Colon (tissue), 2 donors: ENCODE data around the gene NFX1.
"Not testable (repeated sequence)": the region's sequence is repeated elsewhere in the genome, so short reads cannot be mapped to it uniquely, and the experiment has no call there.

ENCODE experiments used
- FAIRE-seq: peaks from 2 replicates; lab custom pipeline; 2012; peaks lifted over from hg19 to GRCh38; lab: Jason Lieb, UNC
- donor health status: control.
- donor health status: control.

NFX1 gene

DNA sequence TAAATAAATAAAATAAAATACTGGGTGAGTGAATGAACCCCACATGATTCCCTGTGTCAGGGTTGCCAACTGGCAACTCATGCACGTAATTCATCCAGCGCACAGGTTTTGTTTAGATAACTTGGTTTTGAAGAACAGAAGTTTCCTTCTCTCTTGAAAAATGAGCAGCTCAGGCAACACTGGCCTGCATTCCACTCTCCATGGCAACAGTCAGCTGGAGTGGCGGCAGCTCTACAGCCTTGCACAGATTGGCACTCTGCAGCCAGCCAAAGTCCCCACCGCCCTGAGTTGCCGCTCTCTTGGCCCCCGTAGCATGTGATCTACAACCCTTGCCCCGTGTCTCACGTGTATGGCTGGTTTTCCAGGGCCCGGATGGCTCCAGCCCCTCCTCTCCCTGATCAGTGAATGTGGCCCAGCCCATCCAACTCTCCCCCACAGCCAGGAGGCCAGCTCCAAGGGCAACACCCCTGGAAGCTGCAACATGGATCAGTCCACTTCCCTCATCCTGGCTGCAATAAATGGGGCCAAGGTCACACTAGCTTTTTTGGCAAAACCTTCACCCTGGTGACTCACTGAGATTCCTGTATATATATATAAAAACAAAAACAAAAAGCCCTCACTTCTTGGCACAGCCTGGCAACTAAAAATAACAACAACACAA lies 100.9 kb downstream of the NFX1 start:
- FAIRE-seq, result not testable (repeated sequence)

DNA sequence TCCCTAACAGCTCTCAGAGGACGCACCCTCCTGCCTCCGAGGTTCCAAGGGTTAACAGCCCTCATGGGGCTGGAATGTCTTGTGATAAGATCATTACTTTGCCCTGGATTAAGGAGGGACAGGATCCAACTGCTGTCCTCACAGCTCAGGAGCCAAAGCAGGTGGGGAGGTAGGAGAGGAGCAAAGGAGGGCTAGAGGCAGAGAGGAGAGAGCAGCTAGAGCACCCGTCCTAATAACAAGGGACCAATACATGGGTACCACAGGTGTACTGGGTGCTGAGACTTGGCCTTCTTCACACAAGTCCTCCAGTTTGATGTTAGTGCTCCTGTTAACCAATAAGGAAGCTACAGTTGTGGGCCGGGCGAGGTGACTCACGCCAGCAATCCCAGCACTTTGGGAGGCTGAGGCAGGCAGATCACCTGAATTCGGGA lies 102.3 kb downstream of the NFX1 start:
- not testable (repeated sequence) for FAIRE-seq

DNA sequence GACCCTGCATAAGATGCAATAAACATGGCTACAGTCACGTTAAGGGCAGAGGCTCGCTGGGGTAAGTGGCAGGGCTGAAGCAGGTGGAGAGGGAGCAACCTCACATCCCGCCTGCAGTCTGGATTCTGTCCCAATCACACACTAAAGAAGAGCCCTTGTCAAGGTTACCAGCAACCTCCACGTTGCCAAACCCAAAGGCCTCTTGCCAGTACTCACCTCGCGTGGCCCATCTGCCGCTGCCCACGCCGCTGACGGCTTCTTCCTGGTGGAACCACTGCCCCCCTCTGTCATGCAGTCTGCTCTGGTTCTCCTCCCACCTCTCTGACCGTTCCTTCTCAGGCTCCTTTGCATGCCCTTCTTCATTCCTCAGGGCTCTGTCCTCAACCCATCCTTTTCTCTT lies 103.3 kb downstream of the NFX1 start:
- FAIRE-seq, result no peak

DNA sequence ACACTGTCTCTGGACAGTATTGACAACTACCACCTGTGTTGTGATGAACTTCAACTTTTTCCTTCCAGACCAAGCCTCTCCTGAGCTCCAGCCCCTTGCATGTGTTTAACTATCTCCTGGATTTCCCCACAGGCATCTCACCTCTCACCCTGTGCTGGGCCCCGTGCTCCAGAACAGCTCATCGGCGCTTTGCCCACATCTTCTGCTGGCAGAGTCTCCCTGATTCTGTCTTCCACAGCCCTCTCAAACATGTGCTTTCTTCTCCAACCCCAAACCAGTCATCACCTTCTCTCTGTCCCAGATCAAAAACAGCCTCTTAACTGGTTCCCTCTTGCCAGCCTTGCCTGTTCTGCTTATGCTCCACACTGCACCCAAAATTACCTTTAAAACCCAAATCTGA lies 103.7 kb downstream of the NFX1 start:
- not testable (repeated sequence) for FAIRE-seq

DNA sequence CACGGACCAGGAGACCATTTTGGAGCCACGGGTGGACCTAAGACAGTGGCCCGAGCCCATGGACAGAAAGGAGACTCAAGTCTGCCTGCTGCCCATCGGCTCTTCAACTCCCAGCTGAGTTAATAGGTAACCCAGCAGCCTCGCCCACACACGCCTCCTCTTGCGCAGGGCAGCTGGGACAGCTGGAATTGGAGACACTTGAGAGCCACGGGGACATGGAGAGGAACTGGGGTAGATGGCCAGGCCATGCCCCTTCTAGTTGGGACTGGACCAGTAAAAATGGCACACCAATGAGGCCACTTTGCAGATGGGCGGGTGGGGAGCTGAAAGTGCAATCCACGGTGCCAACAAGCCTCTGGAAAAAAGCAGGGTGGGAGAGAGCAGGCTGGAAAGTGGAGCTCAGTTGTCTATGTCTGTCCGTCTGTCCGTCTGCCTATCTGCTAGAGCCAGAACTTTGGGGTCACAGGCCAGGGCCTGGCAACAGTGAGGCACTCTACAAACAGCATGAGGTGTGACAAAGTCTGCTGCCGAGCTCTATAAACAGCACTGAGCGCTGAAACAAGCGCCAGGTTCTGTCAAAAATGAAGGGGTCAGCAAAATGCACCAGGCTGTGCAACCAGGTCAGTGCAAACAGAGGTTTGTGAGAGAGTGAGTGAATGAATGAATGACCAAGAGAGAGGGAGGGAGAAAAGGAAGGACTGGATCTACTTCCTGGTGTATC lies 105.0 kb downstream of the NFX1 start:
- not testable (repeated sequence) for FAIRE-seq

DNA sequence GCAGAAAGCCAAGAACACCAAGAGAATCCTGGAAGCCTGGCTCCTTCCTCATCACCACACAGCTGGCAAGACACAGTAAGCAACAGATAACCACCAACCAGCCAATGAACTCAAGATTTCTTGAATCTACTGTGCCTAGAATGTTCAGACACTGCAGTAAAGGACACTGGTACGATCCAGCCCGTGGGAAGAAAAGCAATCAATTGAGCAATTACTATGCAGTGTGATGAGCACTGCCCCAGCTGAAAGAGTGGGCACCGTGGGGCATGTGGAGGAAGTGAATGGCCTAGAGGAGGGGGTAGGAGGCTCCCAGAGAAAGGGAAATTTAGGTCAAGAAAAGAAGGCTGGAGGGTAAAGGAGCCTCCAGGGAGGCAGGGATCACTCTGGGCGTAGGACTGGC lies 107.5 kb downstream of the NFX1 start:
- not testable (repeated sequence) for FAIRE-seq

DNA sequence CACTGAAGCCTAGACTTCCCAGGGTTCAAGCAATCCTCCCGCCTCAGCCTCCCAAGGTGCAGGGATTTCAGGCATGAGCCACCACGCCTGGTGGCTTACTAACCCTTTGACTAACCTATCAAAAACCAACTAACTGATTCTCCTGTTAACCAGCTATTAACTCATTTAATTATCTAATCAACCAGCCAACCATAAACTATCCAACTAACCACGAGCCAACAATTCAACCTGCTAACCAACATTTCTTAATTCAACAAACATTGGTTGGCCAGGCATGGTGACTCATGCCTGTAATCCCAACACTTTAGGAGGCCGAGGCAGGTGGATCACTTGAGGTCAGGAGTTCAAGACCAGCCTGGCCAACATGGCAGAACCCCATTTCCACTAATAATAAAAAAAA lies 108.7 kb downstream of the NFX1 start:
- not testable (repeated sequence) for FAIRE-seq

DNA sequence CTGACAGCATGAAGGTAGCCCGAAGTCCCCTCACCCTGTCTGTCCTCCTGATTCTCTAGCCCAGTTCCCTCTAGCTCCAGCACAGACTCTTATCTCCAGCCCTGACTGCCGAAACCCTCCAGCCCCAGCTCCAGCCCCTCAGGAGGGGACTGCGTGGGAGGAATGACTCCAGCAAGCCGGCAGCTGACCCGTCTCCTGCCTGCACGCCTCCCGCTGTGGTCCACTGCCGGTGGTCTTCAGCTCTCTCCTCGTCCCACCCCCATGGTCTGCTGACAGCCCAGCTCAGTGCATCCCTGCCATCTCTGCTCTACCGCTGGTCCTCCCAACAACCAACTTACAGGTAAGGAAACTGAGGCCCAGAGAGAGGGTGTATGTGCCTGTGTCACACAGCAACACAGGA lies 111.5 kb downstream of the NFX1 start:
- not testable (repeated sequence) for FAIRE-seq

DNA sequence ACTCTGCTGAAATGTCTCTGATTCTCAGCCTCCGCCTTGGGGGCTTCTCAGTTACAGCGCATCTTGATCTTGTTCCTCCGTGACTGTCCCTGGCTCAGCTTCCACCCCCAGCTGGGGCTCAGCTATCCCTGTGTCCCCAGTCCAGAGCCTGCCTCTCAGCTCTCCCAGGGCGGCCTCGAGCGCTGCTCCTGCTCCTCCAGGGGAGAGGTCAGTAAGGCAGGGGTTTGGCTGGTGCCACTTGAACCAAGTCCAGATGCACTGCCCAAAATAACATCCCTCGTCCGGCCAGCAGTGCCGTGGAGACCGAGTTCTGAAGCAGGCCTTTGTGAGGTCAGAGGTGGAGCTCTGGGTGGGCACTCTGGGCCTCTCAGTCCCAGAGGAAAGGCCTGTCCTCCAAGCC lies 112.1 kb downstream of the NFX1 start, which contains the start of gene AQP7:
Gene AQP7 (minus strand): TSS at position 198 of the 400 bp plus-strand sequence. CDS start 1,306 bp downstream, outside the sequence.
- FAIRE-seq, result not testable (repeated sequence)

DNA sequence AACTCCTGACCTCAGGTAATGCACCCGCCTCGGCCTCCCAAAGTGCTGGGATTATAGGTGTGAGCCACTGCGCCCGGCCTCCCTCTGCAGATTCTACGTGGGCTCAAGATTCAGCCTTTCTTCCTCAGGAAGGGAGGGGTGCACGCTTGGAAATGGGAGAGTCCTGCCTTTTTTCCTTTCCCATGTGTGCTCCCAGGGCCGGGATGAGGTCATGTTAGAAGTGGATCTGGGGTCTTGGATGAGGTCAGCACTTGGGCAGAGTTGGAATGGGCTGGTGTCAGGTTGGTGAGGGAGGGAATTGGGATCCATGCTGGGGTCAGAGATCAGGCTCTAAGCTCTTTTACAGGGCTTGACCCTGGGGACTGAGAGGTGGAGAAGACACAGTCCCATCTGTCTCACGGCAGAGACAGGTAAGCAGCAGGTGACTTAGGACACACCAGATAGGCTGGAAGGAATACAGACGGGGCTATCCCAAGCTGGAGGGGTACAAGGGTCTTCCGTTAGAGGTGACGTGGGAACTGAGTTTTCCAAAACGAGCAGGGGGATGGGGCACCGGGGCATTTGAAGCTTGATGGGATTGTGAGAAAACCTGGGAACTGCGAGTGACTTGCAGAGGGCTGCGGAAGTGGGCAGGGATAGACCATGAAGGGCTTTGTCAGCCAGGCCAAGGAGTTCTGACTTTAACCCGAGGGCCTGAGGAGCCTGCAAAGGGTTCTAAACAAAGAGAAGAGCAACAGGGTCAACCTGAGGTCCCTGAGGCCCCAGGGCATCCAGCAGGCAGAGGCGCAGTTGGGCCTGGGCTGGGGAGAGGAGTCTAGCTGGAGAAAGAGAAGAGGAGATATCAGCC lies 113.8 kb downstream of the NFX1 start:
- no peak for FAIRE-seq

DNA sequence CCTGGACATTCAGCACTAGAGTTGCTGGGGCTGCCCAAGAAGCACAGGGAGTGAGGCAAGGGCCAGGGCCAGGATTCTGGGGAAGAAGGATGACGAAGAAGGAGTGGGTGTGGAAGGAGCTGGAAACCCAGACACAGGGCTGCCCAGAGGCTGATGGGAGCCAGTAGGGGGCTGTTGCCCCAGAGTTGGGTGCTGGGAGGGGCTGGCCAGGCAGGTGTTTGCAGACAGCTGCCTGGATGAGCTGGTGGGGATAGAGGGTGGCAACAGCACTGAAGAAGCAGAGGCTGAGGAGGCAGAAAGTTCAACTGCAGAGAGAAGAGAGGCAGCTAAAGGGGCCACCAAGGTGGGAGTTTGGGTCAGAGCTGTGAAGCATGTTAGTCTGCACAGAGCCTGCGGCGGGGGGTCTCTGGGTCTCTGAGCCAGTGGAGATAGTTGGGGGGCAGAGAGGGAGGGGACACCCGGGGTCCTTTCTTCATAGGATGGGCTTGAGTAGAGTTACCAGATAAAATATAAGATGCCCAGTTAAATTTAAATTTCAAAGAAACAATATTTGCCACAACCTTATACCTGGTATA lies 114.6 kb downstream of the NFX1 start:
- no peak for FAIRE-seq

DNA sequence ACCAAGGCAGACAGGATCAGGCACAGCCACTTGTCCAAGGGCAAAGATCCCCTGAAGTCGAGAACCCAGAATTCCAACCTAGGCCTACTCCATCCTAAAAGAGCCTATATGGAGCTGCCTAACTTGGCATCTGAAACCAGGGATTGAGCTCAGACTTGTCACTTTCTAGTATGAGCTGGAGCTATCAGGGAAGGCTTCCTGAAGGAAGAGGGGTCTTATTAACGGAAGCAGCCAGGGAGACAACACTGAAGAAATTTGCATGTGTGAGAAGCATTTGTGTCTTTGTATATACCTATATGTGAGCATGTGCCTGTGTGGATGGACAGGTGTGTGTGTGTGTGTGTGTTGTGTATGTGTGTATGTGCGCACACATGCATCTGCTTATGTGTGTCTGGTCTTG lies 116.7 kb downstream of the NFX1 start:
- no peak for FAIRE-seq

DNA sequence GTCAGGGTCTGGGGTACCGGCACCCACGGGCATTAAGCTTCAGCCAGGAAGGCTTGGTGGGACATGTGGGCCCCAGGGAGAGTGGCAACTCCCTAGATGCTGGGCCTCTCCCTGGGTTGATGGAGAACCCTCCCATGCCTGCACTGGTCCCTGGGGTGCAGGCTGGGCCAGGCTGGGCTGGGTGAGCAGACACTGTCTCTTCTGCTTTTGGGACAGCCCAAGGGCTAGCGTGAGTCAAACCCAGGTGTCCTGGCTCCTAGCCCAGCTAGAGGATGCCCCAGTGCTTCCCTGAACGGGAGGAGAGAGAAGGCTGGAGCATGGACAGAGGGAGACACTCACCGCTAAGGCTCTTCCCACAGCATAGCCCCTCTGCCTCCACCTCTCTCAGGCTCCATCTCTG lies 117.8 kb downstream of the NFX1 start:
- FAIRE-seq, result no peak

DNA sequence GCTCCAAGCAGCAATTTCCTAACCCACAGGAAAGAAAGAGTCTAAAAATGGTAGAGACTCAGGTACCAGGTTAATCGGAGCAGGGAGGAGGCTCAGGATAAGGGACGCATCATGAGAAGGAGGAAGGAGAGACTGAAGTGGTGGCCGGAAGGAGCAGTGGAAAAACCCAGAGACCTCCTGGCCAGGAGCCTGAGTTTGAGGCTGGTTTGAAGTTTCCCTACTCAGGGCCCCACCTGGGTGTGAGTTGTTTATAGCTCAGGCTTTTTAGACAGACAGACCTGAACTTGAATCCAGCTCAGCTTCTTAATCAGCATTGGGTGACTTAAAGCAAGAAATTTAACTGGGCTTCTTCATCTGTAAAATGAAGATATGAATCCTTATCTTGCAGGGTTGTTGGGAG lies 124.0 kb downstream of the NFX1 start:
- FAIRE-seq, result no peak

DNA sequence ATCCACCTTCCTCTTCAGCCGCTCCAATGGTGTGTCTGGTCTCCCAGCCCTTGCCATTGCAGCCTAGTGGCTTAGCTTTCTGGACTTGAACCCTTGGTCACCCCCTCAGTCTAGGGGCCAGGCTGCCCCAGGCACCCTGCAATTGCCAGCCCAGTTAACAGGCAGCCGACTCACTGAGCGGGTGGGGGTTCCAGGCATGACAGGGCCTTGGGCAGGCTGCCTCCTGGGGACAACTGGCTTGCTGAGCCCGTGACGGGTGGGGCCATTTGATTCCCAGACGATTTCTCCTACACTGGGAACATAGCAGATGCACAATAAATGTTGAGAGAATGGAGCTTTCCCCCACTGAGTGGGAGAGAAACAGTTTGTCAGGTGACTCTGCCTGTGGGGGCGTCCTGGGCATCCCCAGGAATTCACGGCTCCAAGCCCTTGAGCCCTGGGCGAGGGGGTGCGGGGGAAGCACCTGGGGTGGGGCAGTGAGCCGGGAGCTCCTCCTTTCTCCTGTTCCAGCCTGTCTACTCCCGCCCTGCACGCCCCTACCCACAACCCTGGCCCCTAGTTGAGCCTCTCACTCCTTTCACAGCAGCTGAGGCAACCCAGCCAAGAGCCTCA lies 124.7 kb downstream of the NFX1 start:
- FAIRE-seq, result no peak

DNA sequence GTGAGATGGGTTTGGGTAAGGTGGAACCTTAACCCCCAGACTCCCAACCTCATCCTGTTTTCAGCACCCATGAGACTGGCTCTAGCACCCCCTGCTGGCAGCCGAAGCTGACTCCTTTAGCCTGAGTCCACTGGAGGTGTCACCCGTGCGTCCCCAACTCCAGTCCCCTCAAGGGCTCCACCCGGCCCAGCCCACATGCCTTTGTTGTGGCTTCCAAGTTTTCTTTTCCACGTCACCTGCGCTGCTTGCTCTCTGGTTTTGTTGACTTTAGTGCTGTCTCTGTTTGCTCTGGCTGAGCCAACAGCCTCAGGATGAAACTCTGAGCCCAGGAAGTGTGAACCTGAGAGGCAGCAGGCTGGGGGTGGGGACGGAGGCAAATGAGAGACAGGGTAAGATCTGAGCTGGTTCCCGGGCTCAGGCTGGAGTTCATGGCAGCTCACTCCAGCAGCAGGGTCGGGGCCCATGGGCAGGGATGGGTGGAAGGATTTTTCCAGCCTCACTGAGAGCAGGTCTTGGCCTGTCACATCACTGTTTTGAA lies 125.3 kb downstream of the NFX1 start:
- no peak for FAIRE-seq

DNA sequence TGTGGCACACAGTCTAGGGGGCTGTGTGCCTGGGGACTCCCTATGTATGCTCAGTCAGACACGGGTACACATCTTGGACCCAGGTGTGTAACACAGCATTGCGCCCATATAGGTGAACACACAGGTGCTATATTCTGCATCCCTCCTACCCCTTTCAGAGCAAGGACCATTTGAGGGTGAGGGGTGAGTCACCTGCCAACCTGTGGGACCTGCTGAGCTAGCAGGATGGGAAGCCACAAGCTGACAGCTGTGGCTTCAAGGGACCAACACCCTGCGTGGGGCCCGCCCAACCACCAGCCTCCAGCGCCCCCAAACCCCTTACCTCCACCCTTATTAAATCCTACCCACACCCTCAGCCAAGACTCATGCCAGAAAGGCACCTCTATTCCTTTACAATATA lies 126.7 kb downstream of the NFX1 start:
- no peak for FAIRE-seq

DNA sequence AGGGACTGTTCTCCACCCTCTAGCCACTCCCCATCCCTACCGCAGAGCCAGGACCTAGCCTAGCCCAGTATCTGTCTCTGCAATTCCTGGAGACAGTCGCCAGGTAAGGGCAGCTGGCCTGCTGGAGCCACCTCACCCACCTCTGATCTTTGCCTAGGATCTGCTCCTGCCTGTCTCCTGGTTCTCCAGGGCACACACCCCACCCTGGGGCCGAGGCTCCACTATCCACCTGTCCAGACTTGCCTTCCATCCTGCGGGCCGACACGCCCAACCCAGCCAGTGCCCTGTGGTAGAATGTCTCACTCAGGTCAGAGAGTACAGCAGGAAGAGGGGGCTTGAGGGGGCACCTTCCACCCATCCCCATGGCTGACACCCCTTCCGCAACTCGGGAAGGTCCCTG lies 127.8 kb downstream of the NFX1 start:
- FAIRE-seq, result no peak

DNA sequence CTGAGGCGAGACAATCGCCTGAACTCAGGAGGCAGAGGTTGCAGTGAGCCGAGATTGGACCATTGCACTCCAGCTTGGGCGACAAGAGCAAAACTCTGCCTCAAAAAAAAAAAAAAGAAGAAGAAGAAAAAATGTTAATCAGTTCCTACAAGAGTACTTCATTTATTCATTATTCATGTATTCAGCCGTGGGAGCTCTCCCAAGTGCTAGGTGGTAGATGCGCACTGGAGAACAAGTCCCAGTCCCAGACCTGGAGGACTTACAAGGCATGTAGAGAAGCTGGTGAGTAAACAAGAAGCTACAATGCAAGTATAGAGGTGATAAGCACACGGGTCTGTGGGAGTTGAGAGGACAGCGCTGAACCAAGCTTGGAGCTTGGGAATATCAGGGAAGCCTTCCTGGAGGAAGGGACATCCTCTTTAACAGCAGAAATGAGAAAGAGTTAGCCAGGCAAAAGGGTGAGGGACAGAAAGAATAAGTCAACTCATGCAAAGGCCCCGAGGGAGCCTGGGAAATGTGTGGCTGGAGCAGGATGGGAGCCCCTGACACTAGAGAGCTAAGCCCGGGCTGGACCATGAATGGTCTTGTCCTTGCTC lies 129.5 kb downstream of the NFX1 start:
- FAIRE-seq, result no peak
